Trophoblast cell (in vitro differentiated cells and primary cell): ENCODE data around the gene KIR2DL3.

ENCODE experiments used
- DNase-seq, 2 donors: peaks; one replicate each; pipeline ENCODE4 v3.0.0-alpha.2; 2016
- H2AFZ ChIP-seq: 2 replicates; pipeline ENCODE4 v1.6.1; 2013; ENCODE audit warnings: low read length, moderate library complexity, mild to moderate bottlenecking; ENCODE audit not compliant: insufficient read depth, poor library complexity
- H2AK5ac ChIP-seq: 2 replicates; pipeline ENCODE4 v1.6.1; 2013; ENCODE audit warnings: mild to moderate bottlenecking, low read length
- H2BK120ac ChIP-seq: 2 replicates; pipeline ENCODE4 v1.6.1; 2013; ENCODE audit warnings: low read length, mild to moderate bottlenecking, moderate library complexity; ENCODE audit not compliant: insufficient read depth, poor library complexity
- H2BK12ac ChIP-seq: 2 replicates; pipeline ENCODE4 v1.6.1; 2013; ENCODE audit warnings: mild to moderate bottlenecking, low read length, moderate library complexity
- H2BK5ac ChIP-seq: 2 replicates; pipeline ENCODE4 v1.6.1; 2013; ENCODE audit warnings: low read length, low read depth, moderate library complexity, mild to moderate bottlenecking; ENCODE audit not compliant: poor library complexity
- H3K14ac ChIP-seq: 2 replicates; pipeline ENCODE4 v1.6.1; 2013; ENCODE audit warnings: mild to moderate bottlenecking, low read length
- H3K18ac ChIP-seq: 2 replicates; pipeline ENCODE4 v1.6.1; 2013; ENCODE audit warnings: mild to moderate bottlenecking, low read length
- H3K23ac ChIP-seq: 2 replicates; pipeline ENCODE4 v1.6.1; 2013; ENCODE audit warnings: low read length
- H3K27ac ChIP-seq: 2 replicates; pipeline ENCODE4 v1.5.1; 2013; ENCODE audit warnings: low read depth, mild to moderate bottlenecking, inconsistent platforms, low read length, moderate library complexity
- H3K27me3 ChIP-seq: 2 replicates; pipeline ENCODE4 v1.6.1; 2013; ENCODE audit warnings: inconsistent platforms, mild to moderate bottlenecking, low read length, moderate library complexity; ENCODE audit not compliant: insufficient read depth
- H3K36me3 ChIP-seq, 2 experiments: 1 replicate in 1 of 2; 2 replicates in 1 of 2; pipeline ENCODE4 v1.6.1; 2013; ENCODE audit warnings: low read length in 2 of 2, mild to moderate bottlenecking in 2 of 2, moderate library complexity in 1 of 2; ENCODE audit not compliant: insufficient read depth in 2 of 2, control insufficient read depth in 1 of 2
- H3K4ac ChIP-seq: 2 replicates; pipeline ENCODE4 v1.6.1; 2013; ENCODE audit warnings: low read depth, mild to moderate bottlenecking, low read length, moderate library complexity
- H3K4me1 ChIP-seq, 2 experiments: 1 replicate in 1 of 2; 2 replicates in 1 of 2; pipeline ENCODE4 v1.6.1; 2013; ENCODE audit warnings: low read length in 2 of 2, mild to moderate bottlenecking in 2 of 2, moderate library complexity in 1 of 2; ENCODE audit not compliant: insufficient read depth in 2 of 2, control insufficient read depth in 1 of 2
- H3K4me2 ChIP-seq: 2 replicates; pipeline ENCODE4 v1.6.1; 2013; ENCODE audit warnings: inconsistent platforms, mild to moderate bottlenecking, low read length, moderate library complexity
- H3K4me3 ChIP-seq: 2 replicates; pipeline ENCODE4 v1.5.1; 2013; ENCODE audit warnings: mild to moderate bottlenecking, low read depth, low read length, inconsistent platforms
- H3K79me1 ChIP-seq: one replicate; pipeline ENCODE4 v1.6.1; 2013; ENCODE audit warnings: low read length
- H3K79me2 ChIP-seq: 2 replicates; pipeline ENCODE4 v1.6.1; 2013; ENCODE audit warnings: low read length, mild to moderate bottlenecking; ENCODE audit not compliant: control insufficient read depth, insufficient read depth, poor library complexity
- H3K9ac ChIP-seq: 2 replicates; pipeline ENCODE4 v1.6.1; 2013; ENCODE audit warnings: mild to moderate bottlenecking, low read length
- H3K9me3 ChIP-seq: 2 replicates; pipeline ENCODE4 v1.6.1; 2013; ENCODE audit warnings: low read depth, mild to moderate bottlenecking, control low read depth, inconsistent platforms, low read length; ENCODE audit not compliant: insufficient read depth
- H4K12ac ChIP-seq: 2 replicates; pipeline ENCODE4 v1.6.1; 2013; ENCODE audit warnings: low read depth, mild to moderate bottlenecking, low read length, moderate library complexity
- H4K8ac ChIP-seq: 2 replicates; pipeline ENCODE4 v1.6.1; 2013; ENCODE audit warnings: low read depth, mild to moderate bottlenecking, low read length, moderate library complexity
- H4K91ac ChIP-seq: one replicate; pipeline ENCODE4 v1.6.1; 2013; ENCODE audit warnings: low read depth, mild to moderate bottlenecking, low read length, moderate library complexity
- WGBS: extraction: QIAGEN DNeasy Blood & Tissue Kit; methylation state at CpG from one replicate; pipeline ENCODE4 v1.1.7; 2013; ENCODE audit warnings: missing lambda C conversion rate; ENCODE audit not compliant: insufficient read length, insufficient coverage; ENCODE audit errors: extremely low coverage; 5-methylcytosine and 5-hydroxymethylcytosine counted together

Gene KIR2DL3

GRCh38 chr19:54790711-54791110 lies 52.4 kb downstream of the KIR2DL3 start:
- Histone ChIP-seq H3K9ac (no peak overlapping the region), H3K14ac (no peak overlapping the region), H3K27ac (no peak overlapping the region), H3K18ac (no peak overlapping the region), H3K4me2 (no peak overlapping the region), H3K36me3 (no peaks in the 10 kb centered on the region), H4K91ac (no peak overlapping the region), H3K79me1 (no peaks in the 10 kb centered on the region), H3K4me1 (no peaks in the 10 kb centered on the region), H2BK12ac (no peak overlapping the region), H2AFZ (no peak overlapping the region), H3K9me3 (peaks cover 36% of the 10 kb centered on the region), H2BK5ac (no peak overlapping the region), H3K4me3 (no peak overlapping the region), H3K27me3 (no peaks in the 10 kb centered on the region), H3K4ac (no peak overlapping the region), H4K8ac (no peak overlapping the region), H2AK5ac (no peak overlapping the region), H2BK120ac (no peak overlapping the region), H3K79me2 (no peaks in the 10 kb centered on the region), H4K12ac (no peak overlapping the region), H3K23ac (no peak overlapping the region)
- DNase-seq: no peak
- WGBS: no CpG with 5 or more reads among the region's 5 CpGs

- Histone ChIP-seq H3K27me3 (no peaks in the 10 kb centered on the region), H3K4me3 (no peak overlapping the region), H3K27ac (no peak overlapping the region), H2BK12ac (no peak overlapping the region), H3K18ac (no peak overlapping the region), H2AFZ (no peak overlapping the region), H2BK5ac (no peak overlapping the region), H3K36me3 (no peaks in the 10 kb centered on the region), H3K23ac (no peak overlapping the region), H3K4ac (no peak overlapping the region), H4K91ac (no peak overlapping the region), H3K9ac (no peak overlapping the region), H3K4me1 (no peaks in the 10 kb centered on the region), H2AK5ac (no peak overlapping the region), H4K12ac (no peak overlapping the region), H3K14ac (no peak overlapping the region), H3K79me2 (no peaks in the 10 kb centered on the region), H4K8ac (no peak overlapping the region), H3K79me1 (no peaks in the 10 kb centered on the region), H3K9me3 (peaks cover 31% of the 10 kb centered on the region), H3K4me2 (no peak overlapping the region), H2BK120ac (no peak overlapping the region)
- WGBS: no CpG with 5 or more reads among the region's 6 CpGs
- DNase-seq: no peak
Measured at GRCh38 chr19:54791476-54791875, 53.2 kb downstream of the KIR2DL3 start.

- H3K27ac ChIP-seq: no peak overlapping the region
- H3K4me2 ChIP-seq: no peak overlapping the region
- WGBS: no CpG with 5 or more reads among the region's 8 CpGs
- no peak overlapping the region for H4K91ac ChIP-seq
- no peaks in the 10 kb centered on the region for H3K4me1 ChIP-seq
- no peak overlapping the region for H4K8ac ChIP-seq
- no peak overlapping the region for H3K9ac ChIP-seq
- no peak overlapping the region for H2AK5ac ChIP-seq
- H2AFZ ChIP-seq: no peak overlapping the region
- no peak overlapping the region for H2BK120ac ChIP-seq
- no peak overlapping the region for H3K18ac ChIP-seq
- no peaks in the 10 kb centered on the region for H3K79me1 ChIP-seq
- no peaks in the 10 kb centered on the region for H3K36me3 ChIP-seq
- no peak overlapping the region for H4K12ac ChIP-seq
- H2BK12ac ChIP-seq: no peak overlapping the region
- H3K27me3 ChIP-seq: no peaks in the 10 kb centered on the region
- no peak overlapping the region for H3K14ac ChIP-seq
- H3K4me3 ChIP-seq: no peak overlapping the region
- H3K23ac ChIP-seq: no peak overlapping the region
- no peak for DNase-seq
- H3K9me3 ChIP-seq: peaks cover 28% of the 10 kb centered on the region
- H3K79me2 ChIP-seq: no peaks in the 10 kb centered on the region
- H2BK5ac ChIP-seq: no peak overlapping the region
- H3K4ac ChIP-seq: no peak overlapping the region
Measured at GRCh38 chr19:54792814-54793213, 54.5 kb downstream of the KIR2DL3 start.

- no peak overlapping the region for H3K9ac ChIP-seq
- no peaks in the 10 kb centered on the region for H3K4me1 ChIP-seq
- H3K27ac ChIP-seq: no peak overlapping the region
- no peak overlapping the region for H4K12ac ChIP-seq
- no peak overlapping the region for H4K8ac ChIP-seq
- no peak overlapping the region for H2AK5ac ChIP-seq
- no peak overlapping the region for H3K4me2 ChIP-seq
- no CpG with 5 or more reads among the region's 1 CpG for WGBS
- no peak overlapping the region for H3K4me3 ChIP-seq
- no peak overlapping the region for H2BK120ac ChIP-seq
- H3K36me3 ChIP-seq: no peaks in the 10 kb centered on the region
- H3K4ac ChIP-seq: no peak overlapping the region
- no peak overlapping the region for H2BK5ac ChIP-seq
- no peak for DNase-seq
- H3K23ac ChIP-seq: no peak overlapping the region
- no peaks in the 10 kb centered on the region for H3K27me3 ChIP-seq
- no peak overlapping the region for H3K18ac ChIP-seq
- H2AFZ ChIP-seq: no peak overlapping the region
- peaks cover 15% of the 10 kb centered on the region for H3K9me3 ChIP-seq
- H3K79me1 ChIP-seq: no peaks in the 10 kb centered on the region
- H2BK12ac ChIP-seq: no peak overlapping the region
- no peaks in the 10 kb centered on the region for H3K79me2 ChIP-seq
- H3K14ac ChIP-seq: no peak overlapping the region
- no peak overlapping the region for H4K91ac ChIP-seq
Measured at GRCh38 chr19:54795758-54796157, 57.4 kb downstream of the KIR2DL3 start.
